ENCODE measurements around the gene MAIP1. TPM values are rescaled to one million over a fixed set of nuclear protein-coding genes. Genes with fewer than 3 reads are reported as not detected.
A peak's percentile ranks its signal among the peaks of the same experiment; 100 is the strongest.
"Not testable (repeated sequence)": the region's sequence is repeated elsewhere in the genome, so short reads cannot be mapped to it uniquely, and the experiment has no call there.

MAIP1 gene, protein sequence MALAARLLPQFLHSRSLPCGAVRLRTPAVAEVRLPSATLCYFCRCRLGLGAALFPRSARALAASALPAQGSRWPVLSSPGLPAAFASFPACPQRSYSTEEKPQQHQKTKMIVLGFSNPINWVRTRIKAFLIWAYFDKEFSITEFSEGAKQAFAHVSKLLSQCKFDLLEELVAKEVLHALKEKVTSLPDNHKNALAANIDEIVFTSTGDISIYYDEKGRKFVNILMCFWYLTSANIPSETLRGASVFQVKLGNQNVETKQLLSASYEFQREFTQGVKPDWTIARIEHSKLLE
- 21.4 TPM for polyA plus RNA-seq (2013, experiment 1 of 2)
- 25.6 TPM for polyA plus RNA-seq (2013, experiment 2 of 2)

DNA sequence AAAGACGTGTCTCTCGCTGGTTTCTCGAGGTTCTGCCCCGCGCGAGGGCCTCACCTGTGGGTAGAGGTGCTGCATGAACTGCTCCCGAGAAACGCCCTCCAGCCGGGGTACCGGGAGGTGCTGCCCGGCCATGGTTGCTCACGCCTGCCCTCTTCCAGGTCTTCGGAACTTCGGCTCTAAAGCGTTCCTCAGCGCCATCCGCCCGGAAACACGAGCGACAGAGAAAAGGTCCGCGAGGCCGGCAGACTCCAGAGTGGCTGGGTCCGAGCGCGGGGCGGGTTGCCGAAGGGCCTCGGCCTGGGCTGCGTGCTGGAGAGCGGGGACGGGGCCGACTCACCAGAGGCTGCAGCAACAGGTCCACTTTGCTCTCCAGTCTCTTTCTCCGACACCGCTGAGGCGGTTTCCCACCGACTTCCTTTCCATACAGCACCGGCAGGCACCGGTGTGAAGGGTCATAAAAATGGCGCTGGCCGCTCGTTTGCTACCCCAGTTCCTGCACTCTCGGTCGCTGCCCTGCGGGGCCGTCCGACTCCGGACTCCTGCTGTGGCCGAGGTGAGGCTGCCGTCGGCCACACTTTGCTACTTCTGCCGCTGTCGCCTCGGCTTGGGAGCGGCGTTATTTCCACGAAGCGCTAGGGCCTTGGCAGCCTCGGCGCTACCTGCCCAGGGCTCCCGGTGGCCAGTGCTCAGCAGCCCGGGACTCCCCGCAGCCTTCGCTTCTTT lies at the start of gene MAIP1, which contains the start of gene TYW5:
Gene MAIP1 (plus strand): TSS at position 244 of the 723 bp plus-strand sequence. CDS start 217 bp downstream, at position 461.
Gene TYW5 (minus strand): TSS at position 153 of the 723 bp plus-strand sequence. CDS start 21 bp downstream, at position 132.
- peaks cover 38% of the 10 kb centered on the region for H3K36me3 ChIP-seq (ENCODE audit: control insufficient read depth, insufficient read depth, low read length)
- peaks cover 4% of the 10 kb centered on the region for H3K4me1 ChIP-seq (ENCODE audit: control insufficient read depth, insufficient read depth, low read length, poor library complexity, severe bottlenecking)
- H3K9me3 ChIP-seq (ENCODE audit: control insufficient read depth, low read length) = no peaks in the 10 kb centered on the region
- H3K4me3 ChIP-seq (ENCODE audit: extremely low read depth, insufficient read depth, low read length, poor library complexity, severe bottlenecking) = peak within 1 kb of the TSS; percentile 93
- H3K27ac ChIP-seq (ENCODE audit: low read depth, low read length, severe bottlenecking) = peak within 1 kb of the TSS; percentile 95
- 0% methylated on average over 60 to 61 of the region's 64 CpGs for WGBS, 2 experiments (ENCODE audit: insufficient coverage in 2 of 2)

DNA sequence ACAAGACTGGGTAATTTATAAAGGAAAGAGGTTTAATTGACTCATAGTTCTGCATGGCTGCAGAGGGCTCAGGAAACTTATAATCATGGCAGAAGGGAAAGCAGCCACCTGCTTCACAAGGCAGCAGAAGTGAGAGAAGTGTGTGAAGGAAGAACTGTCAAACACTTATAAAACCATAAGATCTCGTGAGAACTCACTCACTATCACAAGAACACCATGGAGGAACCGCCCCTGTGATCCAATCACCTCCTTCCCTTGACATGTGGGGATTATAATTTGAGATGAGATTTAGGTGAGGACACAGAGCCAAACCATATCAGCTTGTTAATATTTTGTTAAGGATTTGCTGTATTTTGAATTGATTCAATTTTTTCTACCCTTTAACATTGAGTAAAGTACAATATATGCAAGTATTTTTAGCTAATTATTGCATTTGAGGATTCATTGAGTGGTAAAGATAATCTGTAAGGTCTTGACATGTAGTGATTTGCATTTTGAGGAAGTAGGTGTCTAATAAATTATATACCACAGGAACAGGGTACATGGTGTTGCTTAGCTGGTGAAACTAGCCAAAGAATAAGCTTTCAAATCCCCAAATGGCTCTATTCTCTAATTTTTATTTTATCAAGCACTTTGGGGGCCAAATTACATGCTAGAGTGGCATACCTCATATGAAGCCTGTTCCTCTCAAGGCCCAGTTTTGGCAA lies 48.2 kb upstream of the MAIP1 start:
- WGBS, 2 experiments (ENCODE audit: insufficient coverage in 2 of 2) = no CpG with 5 or more reads among the region's 2 CpGs
- no peak overlapping the region for H3K27ac ChIP-seq (ENCODE audit: low read depth, low read length, severe bottlenecking)
- H3K9me3 ChIP-seq (ENCODE audit: control insufficient read depth, low read length) = no peaks in the 10 kb centered on the region
- no peak overlapping the region for H3K4me3 ChIP-seq (ENCODE audit: extremely low read depth, insufficient read depth, low read length, poor library complexity, severe bottlenecking)
- H3K36me3 ChIP-seq (ENCODE audit: control insufficient read depth, insufficient read depth, low read length) = no peaks in the 10 kb centered on the region
- H3K4me1 ChIP-seq (ENCODE audit: control insufficient read depth, insufficient read depth, low read length, poor library complexity, severe bottlenecking) = no peaks in the 10 kb centered on the region

DNA sequence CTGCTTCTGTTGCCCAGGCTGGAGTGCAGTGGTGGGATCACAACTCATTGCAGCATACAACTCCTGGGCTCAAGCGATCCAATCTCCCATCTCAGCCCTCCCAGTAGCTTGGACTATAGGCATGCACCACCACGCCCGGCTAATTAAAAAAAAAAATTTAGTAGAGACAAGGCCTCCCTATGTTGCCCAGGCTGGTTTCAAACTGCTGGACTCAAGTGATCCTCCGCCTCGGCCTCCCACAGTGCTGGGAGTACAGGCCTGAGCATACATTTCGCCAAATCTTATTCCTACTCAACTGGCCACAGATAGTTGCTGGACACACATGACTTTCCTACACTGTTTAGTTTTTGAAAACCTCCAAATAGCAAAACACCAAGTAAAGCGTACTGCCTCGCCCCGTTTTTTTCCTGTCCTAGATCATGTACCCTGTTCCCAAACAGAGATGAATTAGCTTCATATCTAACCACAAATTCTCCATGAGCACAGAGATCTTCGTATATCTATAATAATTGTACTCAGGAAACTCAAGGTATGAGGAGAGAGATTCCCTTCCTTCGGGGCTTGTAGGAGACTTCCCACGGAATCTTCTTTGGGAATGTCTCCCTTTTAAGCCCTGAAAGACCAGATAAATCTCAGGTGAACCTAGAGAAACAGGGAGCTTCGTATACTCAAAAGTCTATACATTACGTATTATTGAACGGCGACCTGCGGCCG lies 44.9 kb upstream of the MAIP1 start:
- H3K4me1 ChIP-seq (ENCODE audit: control insufficient read depth, insufficient read depth, low read length, poor library complexity, severe bottlenecking) = no peaks in the 10 kb centered on the region
- 41 to 46% methylated on average over 14 to 17 of the region's 18 CpGs for WGBS, 2 experiments (ENCODE audit: insufficient coverage in 2 of 2)
- peaks cover 19% of the 10 kb centered on the region for H3K36me3 ChIP-seq (ENCODE audit: control insufficient read depth, insufficient read depth, low read length)
- peak overlapping the region; percentile 96 for H3K4me3 ChIP-seq (ENCODE audit: extremely low read depth, insufficient read depth, low read length, poor library complexity, severe bottlenecking)
- H3K9me3 ChIP-seq (ENCODE audit: control insufficient read depth, low read length) = peaks cover 4% of the 10 kb centered on the region
- peak overlapping the region; percentile 88 for H3K27ac ChIP-seq (ENCODE audit: low read depth, low read length, severe bottlenecking)

DNA sequence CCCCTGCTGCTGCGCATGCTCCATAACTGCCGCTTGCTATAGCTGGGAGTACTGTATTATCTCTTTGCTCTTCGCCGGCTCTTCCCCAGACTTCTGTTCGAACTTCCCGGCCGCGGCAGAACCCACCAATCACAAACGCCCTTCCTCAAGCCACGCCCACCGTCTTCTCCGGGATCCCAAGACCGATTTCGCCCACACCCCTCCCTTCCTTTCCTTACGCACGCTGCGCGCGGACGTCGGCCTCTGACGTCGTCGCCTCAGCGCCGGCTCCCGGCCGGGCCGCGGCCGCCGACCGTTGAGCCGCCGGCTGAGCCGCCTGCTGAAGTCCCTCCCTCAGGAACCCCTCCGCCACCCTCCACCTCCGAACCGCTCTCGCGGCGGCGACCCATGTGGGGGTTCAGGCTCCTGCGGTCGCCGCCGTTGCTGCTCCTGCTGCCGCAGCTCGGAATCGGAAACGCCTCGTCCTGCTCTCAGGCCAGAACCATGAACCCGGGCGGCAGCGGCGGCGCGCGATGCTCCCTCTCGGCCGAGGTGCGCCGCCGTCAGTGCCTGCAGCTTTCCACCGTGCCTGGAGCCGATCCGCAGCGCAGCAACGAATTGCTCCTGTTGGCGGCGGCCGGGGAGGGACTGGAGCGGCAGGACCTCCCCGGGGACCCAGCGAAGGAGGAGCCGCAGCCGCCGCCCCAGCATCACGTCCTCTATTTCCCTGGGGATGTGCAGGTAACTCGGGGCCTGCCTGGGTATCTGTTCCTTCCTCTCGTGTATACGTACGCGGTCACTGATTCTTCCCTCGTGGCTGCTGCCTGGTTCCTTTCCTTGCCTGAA lies 44.1 kb upstream of the MAIP1 start, which contains the start of gene C2orf69:
Gene C2orf69 (plus strand): TSS at position 242 of the 825 bp plus-strand sequence. CDS start 146 bp downstream, at position 388.
- H3K36me3 ChIP-seq (ENCODE audit: control insufficient read depth, insufficient read depth, low read length) = peaks cover 26% of the 10 kb centered on the region
- H3K4me1 ChIP-seq (ENCODE audit: control insufficient read depth, insufficient read depth, low read length, poor library complexity, severe bottlenecking) = no peaks in the 10 kb centered on the region
- H3K9me3 ChIP-seq (ENCODE audit: control insufficient read depth, low read length) = peaks cover 12% of the 10 kb centered on the region
- H3K27ac ChIP-seq (ENCODE audit: low read depth, low read length, severe bottlenecking) = peak within 1 kb of the TSS; percentile 96
- 0 to 1% methylated on average over 53 to 68 of the region's 85 CpGs for WGBS, 2 experiments (ENCODE audit: insufficient coverage in 2 of 2)
- peak within 1 kb of the TSS; percentile 96 for H3K4me3 ChIP-seq (ENCODE audit: extremely low read depth, insufficient read depth, low read length, poor library complexity, severe bottlenecking)

DNA sequence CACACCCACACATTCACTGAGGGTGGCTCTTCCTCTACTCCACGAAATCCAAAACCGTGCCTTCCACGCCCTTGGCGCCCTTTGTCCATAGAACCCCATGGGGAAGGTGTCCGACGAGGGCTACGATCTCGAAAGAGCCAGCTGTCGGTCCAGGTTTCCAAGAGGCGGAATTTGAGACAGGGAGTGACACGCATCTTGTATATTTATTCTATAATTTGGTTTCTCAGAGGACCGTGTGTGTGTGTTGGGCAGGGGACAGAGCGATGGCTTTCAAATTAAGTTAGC lies 43.6 kb upstream of the MAIP1 start:
- 0% methylated on average over 8 of the region's 13 CpGs; no CpG with 5 or more reads in 1 of the 2 experiments for WGBS, 2 experiments (ENCODE audit: insufficient coverage in 2 of 2)

DNA sequence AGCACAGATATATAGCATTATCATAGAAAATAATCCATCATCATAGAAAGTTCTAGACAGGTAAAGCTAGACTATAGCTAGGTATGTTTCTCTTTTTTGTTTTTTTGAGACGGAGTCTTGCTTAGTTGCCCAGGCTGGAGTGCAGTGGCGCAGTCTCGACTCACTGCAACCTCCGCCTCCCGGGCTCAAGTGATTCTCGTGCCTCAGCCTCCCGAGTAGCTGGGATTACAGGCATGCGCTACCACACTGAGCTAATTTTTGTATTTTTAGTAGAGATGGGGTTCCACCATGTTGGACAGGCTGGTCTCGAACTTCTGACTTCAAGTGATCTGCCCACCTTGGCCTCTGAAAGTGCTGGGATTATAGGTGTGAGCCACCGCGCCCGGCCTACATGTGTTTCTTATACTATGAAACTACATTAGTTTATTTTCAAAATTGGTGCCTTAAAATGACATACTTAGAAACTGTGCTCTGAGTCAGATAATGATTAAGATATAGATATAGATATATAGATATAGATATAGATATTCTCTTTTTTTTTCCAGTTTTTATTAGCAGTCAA lies 42.7 kb upstream of the MAIP1 start:
- Histone ChIP-seq H3K9me3 (ENCODE audit: control insufficient read depth, low read length) (peaks cover 26% of the 10 kb centered on the region), H3K36me3 (ENCODE audit: control insufficient read depth, insufficient read depth, low read length) (peaks cover 40% of the 10 kb centered on the region), H3K4me3 (ENCODE audit: extremely low read depth, insufficient read depth, low read length, poor library complexity, severe bottlenecking) (peak overlapping the region; percentile 96)
- H3K27ac ChIP-seq (ENCODE audit: low read depth, low read length, severe bottlenecking); H3K4me1 ChIP-seq (ENCODE audit: control insufficient read depth, insufficient read depth, low read length, poor library complexity, severe bottlenecking): not testable (repeated sequence)
- WGBS, 2 experiments (ENCODE audit: insufficient coverage in 2 of 2) = 87% methylated on average over 7 to 8 of the region's 12 CpGs

More for the DNA sequence above, 43.6 kb upstream of the MAIP1 start:
- Histone ChIP-seq H3K27ac (ENCODE audit: low read depth, low read length, severe bottlenecking) (peak overlapping the region; percentile 96), H3K36me3 (ENCODE audit: control insufficient read depth, insufficient read depth, low read length) (peaks cover 32% of the 10 kb centered on the region), H3K9me3 (ENCODE audit: control insufficient read depth, low read length) (peaks cover 17% of the 10 kb centered on the region), H3K4me1 (ENCODE audit: control insufficient read depth, insufficient read depth, low read length, poor library complexity, severe bottlenecking) (no peaks in the 10 kb centered on the region), H3K4me3 (ENCODE audit: extremely low read depth, insufficient read depth, low read length, poor library complexity, severe bottlenecking) (peak overlapping the region; percentile 96)

DNA sequence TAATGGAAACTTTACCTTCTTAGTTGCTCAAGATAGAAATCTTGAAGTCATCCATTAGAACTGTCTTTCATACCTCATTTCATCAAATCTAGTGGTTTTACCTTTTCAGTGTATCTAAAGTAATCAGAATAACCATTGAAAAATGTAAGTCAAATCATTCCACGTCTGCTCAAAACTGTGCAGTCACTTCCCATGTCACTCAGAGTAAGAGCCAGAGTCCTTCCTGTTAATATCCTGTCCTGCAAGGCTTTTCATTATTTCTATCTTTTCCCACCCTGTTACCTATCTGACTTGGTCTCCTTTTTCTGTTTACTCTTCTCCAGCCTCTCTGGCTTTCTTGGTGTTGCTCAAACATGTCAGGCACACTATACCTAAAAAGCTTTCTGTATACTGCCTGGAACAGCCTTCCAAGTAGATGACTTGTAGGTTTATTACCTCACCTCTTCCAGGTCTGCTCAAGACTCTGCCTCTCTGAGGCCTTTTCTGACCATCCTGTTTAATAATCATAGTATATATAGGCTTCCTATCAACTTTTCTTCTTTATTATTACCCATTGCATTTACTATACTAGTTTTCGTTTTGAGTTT lies 40.9 kb upstream of the MAIP1 start:
- Histone ChIP-seq H3K9me3 (ENCODE audit: control insufficient read depth, low read length) (peaks cover 30% of the 10 kb centered on the region), H3K4me1 (ENCODE audit: control insufficient read depth, insufficient read depth, low read length, poor library complexity, severe bottlenecking) (no peaks in the 10 kb centered on the region), H3K36me3 (ENCODE audit: control insufficient read depth, insufficient read depth, low read length) (peaks cover 58% of the 10 kb centered on the region), H3K27ac (ENCODE audit: low read depth, low read length, severe bottlenecking) (no peak overlapping the region), H3K4me3 (ENCODE audit: extremely low read depth, insufficient read depth, low read length, poor library complexity, severe bottlenecking) (no peak overlapping the region)
- 100% methylated on average over 1 of the region's 2 CpGs for WGBS, 2 experiments (ENCODE audit: insufficient coverage in 2 of 2)

DNA sequence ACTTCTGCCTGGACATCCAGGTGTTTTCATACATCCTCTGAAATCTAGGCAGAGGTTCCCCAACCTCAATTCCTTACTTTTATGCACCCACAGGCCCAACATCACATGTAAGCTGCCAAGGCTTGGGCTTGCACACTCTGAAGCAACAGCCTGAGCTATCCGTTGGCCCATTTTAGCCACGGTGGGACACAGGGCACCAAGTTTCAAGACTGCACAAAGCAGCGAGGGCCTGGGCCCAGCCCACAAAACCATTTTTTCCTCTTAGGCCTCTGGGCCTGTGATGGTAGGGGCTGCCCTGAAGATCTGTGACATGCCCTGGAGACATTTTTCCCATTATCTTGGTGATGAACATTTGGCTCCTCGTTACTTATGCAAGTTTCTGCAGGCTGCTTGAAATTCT lies 38.4 kb upstream of the MAIP1 start:
- 89 to 93% methylated on average over 4 of the region's 4 CpGs for WGBS, 2 experiments (ENCODE audit: insufficient coverage in 2 of 2)
- Histone ChIP-seq H3K4me3 (ENCODE audit: extremely low read depth, insufficient read depth, low read length, poor library complexity, severe bottlenecking) (no peak overlapping the region), H3K36me3 (ENCODE audit: control insufficient read depth, insufficient read depth, low read length) (peaks cover 70% of the 10 kb centered on the region), H3K4me1 (ENCODE audit: control insufficient read depth, insufficient read depth, low read length, poor library complexity, severe bottlenecking) (no peaks in the 10 kb centered on the region), H3K9me3 (ENCODE audit: control insufficient read depth, low read length) (peaks cover 30% of the 10 kb centered on the region), H3K27ac (ENCODE audit: low read depth, low read length, severe bottlenecking) (no peak overlapping the region)

DNA sequence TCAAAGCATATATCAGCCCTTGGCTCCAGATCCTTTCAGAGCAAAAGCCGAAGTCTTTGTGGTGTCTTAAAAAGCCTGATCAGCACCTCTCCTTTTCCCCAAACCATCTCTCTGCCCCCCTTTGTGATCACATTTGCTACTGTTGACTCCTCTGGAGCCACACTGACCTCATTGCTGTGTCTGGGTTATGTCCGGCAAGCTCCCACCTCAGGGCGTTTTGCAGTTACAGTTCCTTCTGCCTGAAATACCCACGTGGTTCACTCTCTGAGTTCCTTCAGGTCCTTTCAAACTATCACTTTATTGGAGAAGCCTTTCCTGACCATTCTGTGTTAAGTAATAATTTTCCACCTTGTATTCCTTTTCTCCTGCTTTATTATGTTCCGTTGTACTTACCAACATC lies 32.5 kb upstream of the MAIP1 start:
- no peak overlapping the region for H3K4me3 ChIP-seq (ENCODE audit: extremely low read depth, insufficient read depth, low read length, poor library complexity, severe bottlenecking)
- peak overlapping the region; percentile 50 for H3K27ac ChIP-seq (ENCODE audit: low read depth, low read length, severe bottlenecking)
- peaks cover 48% of the 10 kb centered on the region for H3K36me3 ChIP-seq (ENCODE audit: control insufficient read depth, insufficient read depth, low read length)
- H3K4me1 ChIP-seq (ENCODE audit: control insufficient read depth, insufficient read depth, low read length, poor library complexity, severe bottlenecking) = peaks cover 8% of the 10 kb centered on the region
- peaks cover 2% of the 10 kb centered on the region for H3K9me3 ChIP-seq (ENCODE audit: control insufficient read depth, low read length)
- 71 to 88% methylated on average over 1 to 3 of the region's 5 CpGs for WGBS, 2 experiments (ENCODE audit: insufficient coverage in 2 of 2)

Measured in mesodermal cell (in vitro differentiated cells).